SK-MEL-5 (cell line): ENCODE data around the gene TMEM169. TPM values are rescaled to one million over a fixed set of nuclear protein-coding genes. Genes with fewer than 3 reads are reported as not detected.
"Not testable (repeated sequence)": the region's sequence is repeated elsewhere in the genome, so short reads cannot be mapped to it uniquely, and the experiment has no call there.

ENCODE experiments used
- DNase-seq: peaks from one replicate; pipeline ENCODE4 v3.0.0-alpha.2; 2016; ENCODE audit warnings: low read depth, low spot score
- in situ Hi-C: cut with HindIII; loops from 2 replicates; pipeline ENCODE4 v1.10.0; 2016; ENCODE audit warnings: low sequenced_read_pairs, high pct_unique_total_duplicates, low pct_unique_long_range_greater_than_20kb
- total RNA-seq: library from RNA; depleted of rRNA; stranded (reverse); fragments of >200 nt; shearing (Covaris generic); gene quantifications from 2 replicates; pipeline ENCODE4 v1.2.3, GENCODE V29; 2014

The TMEM169 gene
- total RNA-seq, 1 experiment from 2014 or later = 0.16 TPM

DNA sequence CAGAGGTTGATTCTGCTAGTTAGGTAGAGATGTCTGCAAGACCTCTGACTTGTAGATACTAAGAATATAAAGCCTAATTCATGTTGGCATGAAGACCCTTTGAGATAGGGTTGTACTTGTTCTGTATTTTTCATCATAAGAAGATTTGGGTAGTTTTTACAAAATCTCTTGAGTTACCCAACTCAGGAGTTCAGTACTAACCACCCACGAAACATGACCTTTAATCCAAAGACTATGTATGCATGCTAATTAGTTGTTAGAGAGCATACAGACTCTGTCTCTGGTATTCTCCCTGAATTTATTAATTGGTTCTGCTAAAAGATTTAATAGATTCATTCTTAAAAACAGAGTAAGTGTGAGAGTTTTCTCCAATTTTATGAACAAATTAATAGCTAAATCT is 17.1 kb upstream of the TMEM169 start:
- DNase-seq = no peak
- in situ Hi-C loops = no loop called here

DNA sequence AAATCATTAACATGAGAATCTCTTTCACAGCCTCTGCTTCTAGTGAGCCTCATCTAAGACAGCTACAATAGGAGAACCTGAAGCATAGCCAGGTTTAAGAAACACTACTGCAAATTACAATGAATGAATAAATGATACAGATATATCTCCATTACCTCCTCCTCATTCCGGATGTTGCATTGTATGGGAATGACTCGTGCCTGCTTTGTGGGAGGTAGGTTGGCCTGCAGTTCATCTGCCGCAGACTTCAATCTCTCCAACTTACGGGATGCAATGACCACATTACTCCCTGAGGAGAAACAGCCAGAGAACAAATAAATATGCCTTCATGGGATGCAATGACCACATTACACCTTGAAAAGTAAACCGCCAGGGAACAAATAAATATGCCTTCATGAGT is 15.5 kb upstream of the TMEM169 start:
- DNase-seq = no peak
- in situ Hi-C loops = no loop called here

DNA sequence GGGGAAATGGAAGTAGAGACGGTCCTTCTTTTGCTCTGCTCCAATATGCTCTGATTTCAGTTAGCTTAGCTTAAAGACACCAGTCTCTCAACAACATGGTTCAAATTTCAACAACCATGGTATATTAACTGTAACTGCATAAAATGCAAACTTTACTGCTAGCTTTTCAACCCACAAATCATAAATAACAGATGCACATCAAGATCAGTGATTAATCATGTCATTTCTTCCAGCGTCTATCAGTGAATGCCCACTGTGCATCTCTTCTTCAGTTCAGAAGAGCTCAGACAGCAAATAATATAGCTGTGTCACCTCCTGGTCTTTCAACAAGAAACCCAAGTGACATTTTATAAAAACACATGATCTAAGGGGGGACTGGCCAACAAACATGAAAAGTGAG is 12.7 kb upstream of the TMEM169 start:
- no peak for DNase-seq
- in situ Hi-C loops = no loop called here

DNA sequence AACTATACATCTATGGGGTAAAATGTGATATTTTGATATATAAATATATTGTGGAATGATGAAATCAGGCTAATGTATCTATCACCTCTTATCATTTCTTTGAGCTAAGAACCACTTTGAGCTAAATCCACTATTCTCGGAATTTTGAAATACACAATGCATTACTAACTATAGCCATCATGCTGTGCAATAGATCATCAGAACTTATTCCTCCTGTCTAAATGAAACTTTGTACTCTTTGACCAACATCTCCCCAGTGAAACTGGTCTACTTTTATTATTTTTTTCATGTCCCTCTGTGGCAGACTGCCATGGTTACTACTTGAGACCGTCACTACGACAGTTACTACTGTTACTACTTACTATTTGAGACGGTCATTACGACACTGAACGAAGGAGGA is 11.5 kb upstream of the TMEM169 start:
- in situ Hi-C loops = no loop called here

DNA sequence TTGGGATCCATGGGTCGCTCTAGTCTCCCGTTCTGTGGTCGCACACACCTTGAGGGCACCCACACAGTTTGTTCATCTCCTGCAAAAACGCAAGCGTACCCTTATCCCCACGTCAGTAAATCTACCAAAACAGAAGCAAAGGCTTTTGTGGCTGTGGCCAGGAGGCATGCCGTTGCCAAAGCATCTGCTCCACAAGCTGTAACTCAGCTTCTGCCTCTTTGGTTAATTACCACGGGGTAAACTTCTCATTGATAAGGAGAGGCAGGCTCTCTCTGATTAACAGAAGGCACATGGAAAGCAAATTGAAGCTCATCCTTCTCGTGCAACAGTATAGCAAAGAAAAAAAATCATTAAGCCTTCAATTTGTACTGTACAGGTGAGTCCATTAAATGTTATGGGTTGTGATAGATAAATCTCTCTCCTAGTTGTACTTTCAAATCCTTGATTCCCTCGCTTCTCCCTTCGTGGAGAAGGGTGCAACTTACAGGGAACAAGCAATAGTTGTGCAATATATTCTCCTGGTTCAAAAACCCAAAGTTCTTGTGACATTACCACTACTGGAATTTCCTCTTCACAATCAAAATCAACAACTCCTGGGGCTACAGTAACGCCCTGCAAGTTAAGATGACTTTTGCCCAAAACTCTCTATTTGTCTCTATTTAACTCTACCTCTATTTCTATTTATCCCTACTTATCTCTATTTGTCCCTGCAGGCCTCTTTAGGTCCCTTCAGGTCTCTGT is 10.4 kb upstream of the TMEM169 start:
- no peak for DNase-seq
- in situ Hi-C loops = no loop called here

More for the DNA sequence above, 11.5 kb upstream of the TMEM169 start:
- no peak for DNase-seq

DNA sequence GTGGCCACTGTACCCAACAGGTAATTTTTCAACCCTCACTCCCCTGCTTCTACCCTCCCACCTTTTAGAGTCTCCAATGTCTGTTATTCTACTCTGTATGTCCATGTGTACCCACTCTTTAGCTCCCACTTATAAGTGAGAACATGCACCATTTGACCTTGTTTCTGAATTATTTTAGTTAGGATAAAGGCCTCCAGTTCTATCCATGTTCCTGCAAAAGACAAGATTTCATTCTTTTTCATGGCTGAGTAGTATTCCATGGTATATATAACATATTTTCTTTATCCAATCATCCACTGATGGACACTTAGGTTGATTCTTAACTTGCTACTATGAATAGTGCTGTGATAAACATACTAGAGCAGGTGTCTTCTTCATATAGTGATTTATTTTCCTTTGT is 9.2 kb upstream of the TMEM169 start:
- DNase-seq = no peak
- in situ Hi-C loops = no loop called here

DNA sequence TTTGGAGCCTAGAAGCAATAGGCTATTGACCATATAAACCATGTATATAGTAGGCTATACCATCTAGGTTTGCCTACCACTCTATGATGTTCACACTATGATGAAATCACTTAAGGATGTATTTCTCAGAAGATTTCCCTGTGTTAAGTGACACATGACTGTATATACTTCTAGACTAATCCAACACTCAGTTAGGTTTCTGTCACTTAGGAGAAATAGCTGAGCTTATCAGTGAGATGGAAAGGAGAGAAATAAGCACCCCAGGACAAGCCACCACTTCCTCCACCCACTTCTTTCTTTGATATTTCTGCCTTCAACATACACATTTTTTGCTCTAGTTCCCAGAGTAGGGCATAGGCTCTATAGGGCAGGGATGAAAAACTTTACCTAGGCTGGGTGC is 7.9 kb upstream of the TMEM169 start:
- no peak for DNase-seq
- in situ Hi-C loops = no loop called here

DNA sequence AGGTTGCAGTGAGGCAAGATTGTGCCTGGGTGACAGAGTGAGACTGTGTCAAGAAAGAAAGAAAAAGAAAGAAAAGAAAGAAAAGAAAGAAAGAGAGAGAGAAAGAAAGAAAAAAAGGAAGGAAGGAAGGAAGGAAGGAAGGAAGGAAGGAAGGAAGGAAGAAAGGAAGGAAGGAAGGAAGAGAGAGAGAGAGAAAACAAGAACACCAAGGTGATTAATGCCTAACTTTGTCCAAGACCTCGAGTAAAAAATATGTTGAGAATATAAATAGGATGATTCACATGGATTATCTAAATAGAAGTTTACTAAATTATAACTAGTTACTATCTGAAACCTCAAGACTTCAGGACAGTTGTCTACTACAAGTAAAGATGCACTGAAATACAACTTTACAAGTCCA is 7.3 kb upstream of the TMEM169 start:
- no peak for DNase-seq
- in situ Hi-C loops = no loop called here

DNA sequence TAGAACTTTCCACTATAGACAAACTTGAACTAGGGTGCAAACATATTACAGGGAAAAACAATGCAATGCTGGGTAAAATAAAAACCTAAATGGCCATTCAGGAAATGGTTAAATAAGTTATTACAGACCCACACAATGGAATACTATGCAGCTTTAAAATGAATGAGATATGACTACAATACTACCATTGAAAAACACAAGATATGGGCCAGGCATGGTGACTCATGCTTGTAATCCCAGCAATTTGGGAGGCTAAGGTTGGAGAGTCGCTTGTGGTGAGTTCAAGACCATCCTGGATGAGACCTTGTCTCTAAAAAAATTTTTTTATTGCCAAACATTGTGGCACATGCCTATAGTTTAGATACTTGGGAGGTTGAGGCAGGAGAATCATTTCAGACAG is 6.9 kb upstream of the TMEM169 start:
- in situ Hi-C loops = no loop called here
- DNase-seq = peak; percentile 69

DNA sequence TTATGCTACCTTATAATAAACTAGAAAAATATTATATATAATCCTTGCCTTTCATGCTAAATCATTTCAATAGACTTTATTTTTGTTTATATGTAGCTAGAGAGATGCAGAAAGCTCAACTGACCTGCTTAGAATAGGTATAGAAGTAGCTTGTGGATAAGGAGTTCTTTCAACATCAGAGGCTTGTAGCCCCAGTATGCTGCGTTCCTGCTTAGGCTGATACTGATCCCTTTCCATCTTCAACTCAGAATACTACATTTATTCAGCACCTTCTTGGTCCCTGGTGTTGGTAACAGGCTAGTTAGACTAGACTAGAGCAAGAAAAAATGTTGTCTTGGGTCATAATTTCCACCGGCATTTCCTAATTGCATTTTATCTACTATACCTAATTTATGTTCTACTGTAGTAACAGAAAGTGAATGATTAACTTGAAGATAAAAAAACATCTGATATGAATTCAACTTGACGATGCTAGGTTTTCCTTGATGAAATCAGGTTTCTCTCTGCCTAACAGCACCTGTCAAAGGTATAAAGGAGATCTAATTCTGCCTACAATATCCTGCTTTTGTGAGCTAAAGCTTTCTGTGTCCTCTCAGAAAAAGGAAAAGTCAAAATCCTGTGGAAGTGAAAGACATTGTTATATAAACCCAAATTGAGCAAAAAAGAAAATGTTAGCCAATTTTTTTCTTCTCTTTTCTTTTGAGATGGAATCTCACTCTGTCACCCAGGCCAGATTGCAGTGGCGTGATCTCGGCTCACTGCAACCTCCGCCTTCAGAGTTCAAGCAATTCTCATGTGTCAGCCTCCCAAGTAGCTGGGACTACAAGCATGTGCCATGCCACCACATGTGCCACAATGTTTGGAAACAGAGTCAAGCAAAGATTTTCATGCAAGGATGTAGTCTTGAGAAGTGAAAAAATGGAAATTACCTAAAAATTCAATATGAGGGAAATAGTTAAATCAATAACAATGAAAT is 5.9 kb upstream of the TMEM169 start:
- in situ Hi-C loops = no loop called here
- no peak for DNase-seq

DNA sequence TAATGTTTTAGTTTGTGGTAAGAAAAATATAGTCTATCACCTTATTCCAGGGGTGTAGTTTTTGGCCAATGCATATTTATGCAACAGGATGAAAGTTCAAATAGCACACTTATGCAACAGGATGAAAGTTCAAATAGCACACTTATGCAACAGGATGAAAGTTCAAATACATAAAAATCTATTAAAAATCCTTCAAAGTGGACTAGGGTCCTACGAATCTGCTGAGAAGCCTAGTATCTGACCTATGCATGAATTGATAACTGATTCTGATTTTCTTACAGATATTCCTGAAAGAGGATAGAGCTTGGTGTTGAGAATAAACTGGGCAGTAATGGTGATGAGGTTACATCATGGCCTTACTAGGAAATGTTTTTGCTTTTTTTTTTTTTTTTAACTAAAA is 2.9 kb upstream of the TMEM169 start:
- in situ Hi-C loops = no loop called here
- DNase-seq = no peak

DNA sequence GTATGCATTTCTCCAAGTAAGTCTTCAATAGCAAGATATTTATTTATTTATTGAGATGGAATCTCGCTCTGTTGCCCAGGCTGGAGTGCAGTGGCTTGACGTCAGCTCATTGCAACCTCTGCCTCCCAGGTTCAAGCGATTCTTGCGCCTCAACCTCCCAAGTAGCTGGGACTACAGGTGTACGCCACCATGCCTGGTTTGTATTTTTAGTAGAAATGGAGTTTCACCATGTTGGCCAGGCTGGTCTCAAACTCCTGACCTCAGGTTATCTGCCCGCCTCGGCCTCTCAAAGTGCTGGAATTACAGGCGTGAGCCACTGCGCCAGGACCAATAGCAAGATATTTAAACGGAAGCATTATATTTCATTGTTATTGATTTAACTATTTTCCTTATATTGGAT is 1.7 kb upstream of the TMEM169 start:
- DNase-seq, in situ Hi-C loops: not testable (repeated sequence)

DNA sequence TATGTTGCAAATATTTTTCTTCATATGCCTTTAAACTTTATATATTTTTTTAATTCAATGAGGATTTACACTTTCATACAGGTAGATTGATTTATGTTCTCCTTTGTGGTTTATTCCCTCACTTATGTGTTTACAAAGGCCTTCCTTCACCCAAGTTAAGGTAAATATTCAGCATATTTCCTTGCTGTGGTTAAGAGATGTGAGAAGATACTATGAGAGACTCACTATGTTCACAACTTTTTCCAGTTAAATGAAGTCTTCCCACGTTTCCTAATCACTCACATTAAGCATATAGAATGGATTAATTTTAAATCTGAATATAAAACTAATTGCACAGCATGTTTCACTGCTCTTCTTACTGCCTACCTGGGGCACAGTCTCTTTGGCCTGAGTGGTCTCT is 707 bp upstream of the TMEM169 start:
- in situ Hi-C loops = no loop called here
- no peak for DNase-seq

DNA sequence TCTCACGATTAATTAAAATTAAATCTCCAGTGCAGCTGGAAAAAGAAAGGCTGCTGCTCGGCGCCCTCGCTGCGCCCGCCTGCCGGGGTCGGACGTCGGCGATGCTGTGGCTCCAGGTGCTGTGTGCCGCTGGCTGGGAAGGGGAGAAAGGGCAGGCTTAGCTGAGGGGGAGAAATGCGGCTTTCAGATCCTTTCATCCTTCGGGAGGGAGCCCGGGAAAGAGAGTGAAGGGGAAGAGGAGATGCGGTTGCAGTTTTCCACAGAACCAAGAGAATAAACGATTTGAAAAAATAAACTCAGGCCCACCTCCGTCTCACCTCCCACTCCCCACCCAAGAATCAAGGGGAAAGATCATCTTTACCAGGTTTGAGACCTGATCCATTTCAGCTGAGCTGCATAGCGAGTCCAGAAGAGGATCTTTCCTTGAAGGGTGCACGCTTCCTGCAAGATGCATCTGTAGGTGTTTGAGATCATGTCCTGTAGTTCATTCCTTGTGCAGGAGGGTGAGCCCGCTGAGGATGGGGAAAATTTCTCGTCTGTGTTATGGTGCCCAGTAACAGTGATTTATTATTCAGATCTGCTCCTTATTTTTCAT is 495 bp downstream of the TMEM169 start:
- in situ Hi-C loops = no loop called here
- DNase-seq = no peak

DNA sequence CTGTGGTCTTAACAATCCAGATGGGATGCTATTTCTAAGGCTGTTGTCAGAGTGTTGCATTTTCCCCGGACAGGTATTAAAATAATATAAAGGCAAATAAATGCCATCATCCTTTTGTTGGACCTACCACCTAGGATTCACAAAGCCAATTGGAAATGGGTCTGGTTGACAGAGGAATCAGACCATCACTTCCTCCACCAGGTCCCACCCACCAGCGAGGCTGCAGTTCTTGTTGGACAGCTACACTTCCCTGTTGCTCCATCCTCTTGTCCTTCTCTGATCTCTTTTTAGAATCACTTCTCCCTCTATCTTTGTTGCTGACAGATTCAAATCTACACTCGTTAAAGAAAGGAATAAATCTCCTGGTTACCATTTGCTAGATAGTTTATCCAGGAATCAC is 1.1 kb downstream of the TMEM169 start:
- DNase-seq = no peak
- in situ Hi-C loops = no loop called here

DNA sequence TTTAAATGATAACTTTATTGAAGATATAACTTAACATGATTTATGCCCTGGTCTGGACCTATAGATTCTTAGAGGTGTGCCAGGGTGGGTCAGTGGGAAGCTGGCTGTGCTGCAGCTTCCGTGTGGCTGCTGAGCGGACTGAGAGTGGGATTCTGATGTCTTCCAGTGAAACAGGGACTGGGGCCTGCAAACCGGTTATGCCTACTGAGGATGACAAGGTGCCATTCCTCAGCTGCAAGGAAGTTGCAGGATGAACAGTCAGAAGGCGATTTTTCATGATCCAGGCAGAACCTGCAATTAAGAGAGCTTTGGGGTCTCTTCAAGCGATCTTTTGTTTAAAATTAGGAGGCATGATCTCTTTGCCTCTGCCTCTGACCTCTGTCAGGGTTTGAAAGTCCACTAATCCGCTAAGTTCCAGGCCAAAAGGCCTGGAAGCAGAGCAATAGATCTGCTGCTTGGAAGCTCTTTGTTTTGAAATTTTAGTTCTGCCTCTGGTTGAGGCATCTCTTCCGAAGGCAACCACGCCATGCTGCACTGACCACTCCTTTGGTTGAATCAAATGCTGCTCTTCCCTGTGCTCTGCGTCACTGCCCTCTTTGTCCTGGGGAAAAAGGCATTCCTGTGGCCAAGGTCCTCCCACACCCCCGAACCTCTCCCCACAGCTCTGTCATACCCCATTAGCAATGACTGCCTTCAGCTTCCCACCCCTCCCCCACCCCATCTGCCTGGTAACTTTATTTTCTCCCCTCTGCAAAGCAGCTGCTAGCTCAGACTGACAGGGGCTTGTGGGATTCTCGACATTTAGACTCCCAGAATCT is 2.0 kb downstream of the TMEM169 start:
- peak; percentile 16 for DNase-seq

DNA sequence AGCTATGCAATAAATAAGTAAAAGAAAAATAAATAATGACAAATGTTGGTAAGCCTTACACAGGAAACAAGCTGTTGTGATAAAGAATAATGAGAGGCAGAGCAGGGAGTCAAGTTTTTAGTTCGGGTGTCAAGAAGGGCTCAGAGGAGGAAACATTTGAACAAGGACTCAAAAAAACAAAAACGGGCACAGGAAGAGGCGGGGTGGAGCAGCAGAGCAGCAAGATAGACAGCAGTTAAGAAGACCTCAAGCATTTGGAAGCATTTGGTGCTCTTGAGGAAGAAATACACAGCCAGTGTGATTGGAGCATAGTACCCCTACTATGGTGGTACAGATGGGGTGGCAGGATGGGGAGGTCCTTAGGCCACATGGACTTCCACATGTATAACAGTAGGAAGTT is 2.8 kb downstream of the TMEM169 start:
- in situ Hi-C loops = no loop called here

More for the DNA sequence above, 2.0 kb downstream of the TMEM169 start:
- in situ Hi-C loops = no loop called here

More for the DNA sequence above, 2.8 kb downstream of the TMEM169 start:
- no peak for DNase-seq
